GM18498 (cell line): ENCODE data around the gene VPS37C.

ENCODE experiments used
- ATAC-seq: cut with Tn5 transposase; IDR thresholded peaks from one replicate; pipeline ENCODE4 v1.9.1; 2021; ENCODE audit warnings: mild to moderate bottlenecking, moderate library complexity; ENCODE audit not compliant: unreplicated experiment

Gene VPS37C

DNA sequence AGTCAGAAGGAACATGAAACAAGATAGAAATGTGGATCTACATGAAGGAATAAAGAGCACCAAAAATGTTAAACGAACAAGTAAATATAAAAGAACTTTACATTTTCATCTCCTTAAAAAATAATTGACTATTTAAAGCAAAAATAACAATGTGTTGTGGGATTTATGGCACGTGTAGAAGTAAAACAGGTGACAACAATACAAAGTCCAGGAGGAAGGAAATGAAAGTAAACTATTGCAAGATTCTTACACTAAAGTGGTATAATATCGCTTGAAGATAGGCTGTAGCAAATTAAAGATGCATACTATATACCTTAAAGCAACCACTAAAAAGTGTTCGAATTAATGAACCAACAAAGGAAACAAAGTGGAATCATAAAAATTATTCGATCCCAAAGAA, 5.5 kb downstream of the VPS37C start:
- no peak for ATAC-seq

- no peak for ATAC-seq
Observed at GRCh38 chr11:61155312-61155711, 5.9 kb downstream of the VPS37C start.

DNA sequence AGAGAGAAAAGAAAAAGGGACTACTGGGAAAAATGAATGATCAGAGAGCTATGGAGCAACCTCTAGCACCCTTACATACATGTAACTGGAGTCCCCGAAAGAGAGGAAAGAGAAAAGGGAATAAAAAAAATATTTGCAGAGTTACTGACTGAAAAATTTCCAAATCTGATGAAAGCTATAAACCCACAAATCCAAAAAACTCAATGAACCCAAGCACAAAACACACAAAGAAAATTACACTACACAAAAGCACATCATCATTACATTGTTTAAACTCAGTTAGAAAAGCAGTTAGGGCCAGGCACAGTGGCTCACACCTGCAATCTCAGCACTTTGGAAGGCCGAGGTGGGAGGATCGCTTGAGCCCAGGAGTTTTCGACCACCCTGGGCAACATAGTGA, 6.7 kb downstream of the VPS37C start:
- no peak for ATAC-seq

DNA sequence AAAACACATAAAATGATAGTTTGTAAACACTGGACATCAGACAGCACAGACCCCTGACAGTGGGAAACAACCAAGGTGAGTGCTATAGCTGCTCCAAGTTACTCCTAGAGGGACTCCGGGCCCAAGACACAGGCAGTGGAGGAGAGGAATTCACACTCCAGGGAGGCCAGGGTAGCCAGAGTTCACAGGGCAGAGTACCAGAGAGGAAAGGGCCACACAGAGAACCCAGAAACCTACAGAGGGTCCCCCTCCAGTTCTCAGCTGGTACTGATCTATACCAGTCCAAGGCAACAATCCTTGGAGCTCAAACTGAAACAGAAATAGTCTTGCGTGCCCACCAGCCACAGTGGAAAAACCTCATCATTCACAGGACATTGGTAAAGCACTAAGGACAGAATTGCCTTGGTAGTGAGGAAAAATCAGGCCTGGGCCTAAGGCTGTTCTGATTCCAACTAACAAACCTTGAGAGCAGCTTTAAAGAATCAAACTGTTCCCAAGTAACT, 7.6 kb downstream of the VPS37C start:
- no peak for ATAC-seq

- no peak for ATAC-seq
Observed at GRCh38 chr11:61152816-61153592, 8.2 kb downstream of the VPS37C start.

- ATAC-seq = no peak
Observed at GRCh38 chr11:61151545-61152252, 9.5 kb downstream of the VPS37C start.

- ATAC-seq = no peak
Observed at GRCh38 chr11:61150706-61151544, 10.3 kb downstream of the VPS37C start.

GRCh38 chr11:61149624-61150615, 11.3 kb downstream of the VPS37C start:
- ATAC-seq = no peak

- no peak for ATAC-seq
Observed at GRCh38 chr11:61147791-61148620, 13.2 kb downstream of the VPS37C start.

GRCh38 chr11:61147271-61147670, 14.0 kb downstream of the VPS37C start:
- no peak for ATAC-seq

DNA sequence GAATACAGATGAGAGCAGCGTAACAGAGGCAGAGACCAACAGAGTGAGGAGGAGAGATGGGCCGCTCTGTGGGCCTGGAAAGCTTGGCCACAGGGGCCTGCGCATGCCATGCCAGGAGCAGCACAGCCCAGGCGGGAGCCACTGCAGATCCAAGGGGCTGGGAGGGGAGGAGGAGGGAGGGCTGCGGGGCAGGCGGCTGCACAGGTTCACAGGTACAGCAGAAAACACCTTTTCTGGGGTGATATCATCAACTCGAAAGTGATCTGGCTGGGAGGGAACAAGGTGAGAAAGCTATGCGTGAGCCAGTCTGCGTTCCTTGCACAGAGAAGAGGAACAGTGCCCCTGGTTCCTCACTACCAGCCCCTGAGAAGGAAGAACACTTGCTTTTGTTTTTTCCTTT, 14.8 kb downstream of the VPS37C start:
- ATAC-seq = no peak

GRCh38 chr11:61145228-61146005, 15.8 kb downstream of the VPS37C start:
- no peak for ATAC-seq

- no peak for ATAC-seq
Observed at GRCh38 chr11:61144511-61145179, 16.6 kb downstream of the VPS37C start.

- ATAC-seq = no peak
Observed at GRCh38 chr11:61142424-61142823, 18.8 kb downstream of the VPS37C start.

DNA sequence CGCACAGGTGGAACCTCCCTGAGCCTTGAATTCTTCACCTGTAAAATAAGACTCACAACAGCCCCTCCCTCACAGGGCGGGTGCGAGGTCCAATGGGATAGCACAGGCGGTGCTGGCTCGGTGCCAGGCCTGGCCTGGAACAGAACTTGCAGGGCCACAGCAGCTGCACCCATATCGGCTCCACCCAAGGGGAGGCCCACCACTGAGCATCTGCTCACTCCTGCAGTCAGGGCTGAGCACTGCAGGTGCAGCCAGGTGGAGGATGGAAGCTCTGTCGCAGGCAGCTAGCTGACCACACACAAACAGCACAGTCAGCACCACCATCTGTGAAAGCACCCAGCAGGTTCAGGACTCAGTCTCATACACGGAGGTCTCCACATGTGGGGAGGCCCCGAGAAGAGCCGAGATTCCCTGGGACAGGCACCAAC, 19.6 kb downstream of the VPS37C start:
- no peak for ATAC-seq

GRCh38 chr11:61140416-61140815, 20.8 kb downstream of the VPS37C start:
- no peak for ATAC-seq

- no peak for ATAC-seq
Observed at GRCh38 chr11:61139387-61139786, 21.8 kb downstream of the VPS37C start.

DNA sequence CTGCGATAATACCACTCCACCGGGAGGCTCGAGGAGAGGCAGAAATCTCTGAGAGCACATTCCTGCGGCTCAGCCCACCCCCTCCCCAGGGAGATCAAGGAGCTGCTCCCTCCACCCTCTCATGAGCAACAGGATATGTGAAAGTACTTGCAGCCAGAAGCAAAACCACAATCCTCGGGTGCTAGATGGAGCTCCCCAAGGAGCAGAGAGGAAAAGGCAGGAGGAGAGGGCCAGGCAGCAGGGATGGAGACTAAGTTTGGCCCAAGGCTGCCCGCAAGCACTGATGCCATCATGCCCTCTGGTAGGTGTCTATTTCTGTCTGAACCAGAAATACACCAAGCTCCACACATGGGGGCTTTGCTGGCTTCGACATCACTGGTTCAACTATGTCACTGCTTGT, 22.3 kb downstream of the VPS37C start:
- ATAC-seq = no peak
